SK-N-MC (cell line): ENCODE measurements around the gene PIK3R5.

Experiments used
- DNase-seq: peaks from one replicate; pipeline ENCODE4 v3.0.0-alpha.2; 2011; ENCODE audit warnings: low read depth, low spot score
- H3K27ac ChIP-seq: fragments of 200-600 bp; sonication (generic); 2 replicates; pipeline ENCODE4 v1.5.1; 2016; ENCODE audit warnings: mixed run types
- H3K36me3 ChIP-seq: fragments of 200-600 bp; sonication (generic); 2 replicates; pipeline ENCODE4 v1.6.1; 2017; ENCODE audit warnings: antibody characterized with exemption, low read length, mixed read lengths; ENCODE audit not compliant: insufficient read depth
- H3K4me3 ChIP-seq: fragments of 200-600 bp; sonication (generic); 2 replicates; pipeline ENCODE4 v1.5.1; 2016
- H3K9ac ChIP-seq: fragments of 200-600 bp; sonication (generic); 2 replicates; pipeline ENCODE4 v1.8.0; 2017; ENCODE audit warnings: mixed run types, mixed read lengths; ENCODE audit not compliant: insufficient read length
- H3K9me3 ChIP-seq: fragments of 200-600 bp; sonication (generic); 2 replicates; pipeline ENCODE4 v1.6.1; 2017; ENCODE audit warnings: low read depth, mild to moderate bottlenecking, antibody characterized with exemption, low read length, moderate library complexity, mixed read lengths
- EZH2 ChIP-seq: fragments of 200-600 bp; sonication (generic); IDR thresholded peaks from one replicate; pipeline ENCODE4 v1.6.1; 2017; ENCODE audit warnings: antibody characterized with exemption
- FOXP2 ChIP-seq: optimal IDR thresholded peaks from 2 replicates; pipeline ENCODE3; 2011; ENCODE audit warnings: mild to moderate bottlenecking, moderate library complexity; ENCODE audit not compliant: insufficient read depth; ENCODE audit errors: extremely low read length, control extremely low read depth
- POLR2AphosphoS5 ChIP-seq: IDR thresholded peaks from 2 replicates; pipeline ENCODE4 v1.6.1; 2012; ENCODE audit warnings: mild to moderate bottlenecking, low read depth, low read length, borderline replicate concordance

PIK3R5 gene

DNA sequence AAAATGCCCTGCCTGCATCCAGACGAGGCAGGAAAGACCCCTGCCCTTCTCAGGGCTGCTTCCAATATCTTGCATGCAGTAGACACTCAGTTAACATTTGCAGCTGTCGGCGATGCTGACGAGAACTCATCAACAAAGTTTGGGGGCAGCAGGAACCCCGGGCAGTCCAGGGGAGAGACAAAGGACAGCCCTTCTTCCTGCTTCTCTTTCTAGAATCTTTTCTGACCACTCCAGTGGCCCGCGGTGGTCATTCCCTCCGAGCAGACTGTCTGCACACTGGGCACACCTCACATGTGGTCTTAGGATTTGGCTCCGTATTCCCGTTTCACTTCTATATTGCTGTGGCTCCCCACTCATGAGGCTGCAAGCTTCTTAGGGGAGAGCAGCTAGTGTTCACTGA, 135.4 kb downstream of the PIK3R5 start:
- no peak overlapping the region for H3K9ac ChIP-seq
- DNase-seq: no peak
- TF ChIP-seq FOXP2 (no peak), EZH2 (no peak), POLR2AphosphoS5 (no peak)
- H3K36me3 ChIP-seq: no peaks in the 10 kb centered on the region
- H3K9me3 ChIP-seq: no peaks in the 10 kb centered on the region
- no peak overlapping the region for H3K27ac ChIP-seq
- no peak overlapping the region for H3K4me3 ChIP-seq

DNA sequence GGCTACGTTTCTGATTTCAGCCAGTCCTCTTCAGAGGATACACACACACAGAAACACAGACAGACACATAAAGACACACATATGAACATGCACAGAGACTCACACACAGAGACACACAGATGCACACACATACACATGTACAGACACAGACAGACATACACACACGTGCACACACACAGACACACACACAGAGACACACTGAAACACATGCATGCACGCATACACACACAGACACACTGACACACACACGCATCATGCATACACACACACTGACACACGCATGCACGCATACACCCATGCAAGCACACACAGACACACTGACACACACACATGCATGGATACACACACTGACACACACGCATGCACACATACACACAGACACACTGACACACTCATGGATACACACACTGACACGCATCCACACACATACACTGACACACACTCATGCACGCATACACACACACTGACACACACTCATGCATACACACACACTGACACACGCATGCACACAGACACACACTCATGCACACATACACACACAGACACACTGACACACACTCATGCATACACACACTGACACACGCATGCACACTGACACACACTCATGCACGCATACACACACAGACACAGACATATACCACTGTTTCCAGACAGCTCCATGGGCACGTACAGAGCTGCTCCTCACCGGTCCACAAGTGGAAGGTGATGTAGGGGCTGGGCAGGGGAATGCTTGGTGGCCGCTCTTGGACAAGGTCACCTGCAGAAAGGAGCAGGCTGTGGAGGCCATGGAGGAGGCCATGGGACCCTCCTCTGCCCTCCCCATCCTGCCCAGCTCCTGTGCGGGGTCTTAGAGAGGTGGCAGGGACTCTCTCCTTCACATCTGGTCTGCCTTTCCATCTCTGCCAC, 136.2 kb downstream of the PIK3R5 start:
- Histone ChIP-seq H3K27ac (no peak overlapping the region), H3K4me3 (no peak overlapping the region), H3K36me3 (no peaks in the 10 kb centered on the region), H3K9ac (no peak overlapping the region), H3K9me3 (no peaks in the 10 kb centered on the region)
- TF ChIP-seq FOXP2: no peak
- TF ChIP-seq EZH2: no peak
- TF ChIP-seq POLR2AphosphoS5: no peak
- no peak for DNase-seq
